OCI-LY1 (cell line): ENCODE data around the gene GRIP1.

Experiments used
- CTCF ChIP-seq: fragments of 200-600 bp; sonication (generic), shearing (Covaris generic); IDR thresholded peaks from 2 replicates; pipeline ENCODE4 v1.5.1; 2017; ENCODE audit warnings: mild to moderate bottlenecking, antibody characterized with exemption, low read length, moderate library complexity, mixed read lengths
- EZH2 ChIP-seq: fragments of 200-600 bp; sonication (generic), shearing (Covaris generic); IDR thresholded peaks from 2 replicates; pipeline ENCODE4 v1.8.0; 2017; ENCODE audit warnings: borderline replicate concordance, mixed run types, mild to moderate bottlenecking, antibody characterized with exemption, low read length, moderate library complexity, mixed read lengths

GRCh38 chr12:66629138-66629870 lies 49.6 kb downstream of the GRIP1 start:
- TF ChIP-seq CTCF (no peak), EZH2 (no peak)
